Choroid plexus epithelial cell (primary cell): ENCODE measurements around the gene EDEM3.

Experiments
- DNase-seq: peaks from one replicate; pipeline ENCODE4 v3.0.0-alpha.2; 2010; ENCODE audit warnings: low read depth
- H3K4me3 ChIP-seq: 2 replicates; pipeline ENCODE4 v1.5.1; 2011; ENCODE audit warnings: low read depth, mild to moderate bottlenecking, control low read depth, low read length, moderate library complexity
- CTCF ChIP-seq: conservative IDR thresholded peaks from 2 replicates; pipeline ENCODE4 v1.5.1; 2011; ENCODE audit warnings: low read depth, mild to moderate bottlenecking, control low read depth, inconsistent platforms, low read length, moderate library complexity

EDEM3 gene

GRCh38 chr1:184673305-184673704, 81.4 kb downstream of the EDEM3 start:
- no peak for TF ChIP-seq CTCF
- no peak overlapping the region for H3K4me3 ChIP-seq
- DNase-seq = no peak

- no peak for TF ChIP-seq CTCF
- H3K4me3 ChIP-seq = no peak overlapping the region
- no peak for DNase-seq
Measured at GRCh38 chr1:184672013-184672726, 82.5 kb downstream of the EDEM3 start.

GRCh38 chr1:184669391-184669790, 85.3 kb downstream of the EDEM3 start:
- H3K4me3 ChIP-seq = no peak overlapping the region
- no peak for DNase-seq
- TF ChIP-seq CTCF = no peak

GRCh38 chr1:184665360-184665759, 89.3 kb downstream of the EDEM3 start:
- no peak for DNase-seq
- no peak for TF ChIP-seq CTCF
- no peak overlapping the region for H3K4me3 ChIP-seq

GRCh38 chr1:184664661-184665060, 90.0 kb downstream of the EDEM3 start:
- no peak for DNase-seq
- no peak overlapping the region for H3K4me3 ChIP-seq
- TF ChIP-seq CTCF = no peak

- DNase-seq = peak; percentile 72
- H3K4me3 ChIP-seq = peak overlapping the region; percentile 54
- TF ChIP-seq CTCF = peak; percentile 95
Measured at GRCh38 chr1:184664042-184664660, 90.5 kb downstream of the EDEM3 start.

GRCh38 chr1:184661801-184662200, 92.9 kb downstream of the EDEM3 start:
- no peak for TF ChIP-seq CTCF
- DNase-seq = no peak
- no peak overlapping the region for H3K4me3 ChIP-seq
